RWPE1 (cell line): Measurements from ENCODE around the gene SV2C.
A peak's percentile ranks its signal among the peaks of the same experiment; 100 is the strongest.

Source experiments
- CTCF ChIA-PET: fragments of 350-600 bp; sonication (Branson Sonifier 250); formaldehyde crosslinking; extraction: SDS; loops from one replicate; lab custom pipeline; 2021; lab: Yijun Ruan, JAX
- POLR2A ChIA-PET: fragments of 400-600 bp; formaldehyde crosslinking; extraction: SDS; loops from one replicate; lab custom pipeline; 2020; ENCODE audit warnings: antibody characterized with exemption; ENCODE audit not compliant: low non-redundant PET; lab: Yijun Ruan, JAX
- DNase-seq: peaks from one replicate; pipeline ENCODE4 v3.0.0; 2012; ENCODE audit warnings: low spot score
- H3K27ac ChIP-seq: fragments of 450-650 bp; 2 replicates; pipeline ENCODE4 v1.5.1; 2017
- CTCF ChIP-seq: fragments of 450-650 bp; conservative IDR thresholded peaks from 2 replicates; pipeline ENCODE4 v1.5.1; 2017; ENCODE audit warnings: low read depth, mild to moderate bottlenecking

SV2C gene

GRCh38 chr5:76165711-76166374, 82.7 kb downstream of the SV2C start:
- ChIA-PET CTCF (interaction anchor here (0.6 to 1.9 kb wide), 4 partner anchors 9 to 430 kb away, joined by 3 to 22 read pairs (median 4); no protein-coding TSS in a partner anchor), POLR2A (no interaction called here)
- no peak for DNase-seq
- TF ChIP-seq CTCF, result no peak
- no peak overlapping the region for H3K27ac ChIP-seq

- CTCF ChIA-PET, result interaction anchor here (0.6 to 1.9 kb wide), 4 partner anchors 8 to 432 kb away, joined by 3 to 22 read pairs (median 4); no protein-coding TSS in a partner anchor
- no peak for DNase-seq
- TF ChIP-seq CTCF, result no peak
- POLR2A ChIA-PET, result no interaction called here
- H3K27ac ChIP-seq, result no peak overlapping the region
Measured at GRCh38 chr5:76166886-76167576, 83.8 kb downstream of the SV2C start.

GRCh38 chr5:76169146-76169905, 86.1 kb downstream of the SV2C start:
- no peak for DNase-seq
- no peak for TF ChIP-seq CTCF
- POLR2A ChIA-PET, result no interaction called here
- CTCF ChIA-PET, result no interaction called here
- no peak overlapping the region for H3K27ac ChIP-seq

GRCh38 chr5:76174101-76174500, 90.9 kb downstream of the SV2C start:
- DNase-seq, result no peak
- TF ChIP-seq CTCF, result no peak
- no peak overlapping the region for H3K27ac ChIP-seq
- ChIA-PET POLR2A (no interaction called here), CTCF (interaction anchor here (0.6 to 2.7 kb wide), 6 partner anchors 27 to 908 kb away, joined by 3 to 22 read pairs (median 6); partner anchors contain the start of gene POC5)

GRCh38 chr5:76175051-76175666, 92.0 kb downstream of the SV2C start:
- ChIA-PET POLR2A (no interaction called here), CTCF (interaction anchor here (0.5 to 2.7 kb wide), 37 partner anchors 9 to 1005 kb away, joined by 3 to 22 read pairs (median 4); partner anchors contain the start of gene POC5)
- peak; percentile 80 for DNase-seq
- H3K27ac ChIP-seq, result no peak overlapping the region
- peak; percentile 94 for TF ChIP-seq CTCF
